Heart left ventricle (tissue), 13 donors: ENCODE measurements around the gene SLC17A5.

ENCODE experiments used
- POLR2A ChIP-seq, 2 donors: fragments of 450-650 bp; IDR thresholded peaks; one replicate each; pipeline ENCODE4 v1.6.1; 2017; ENCODE audit warnings: antibody characterized with exemption in 2 of 2, mild to moderate bottlenecking in 2 of 2, moderate library complexity in 2 of 2
- TF ChIP-seq, protein P1 (sequence below), 12 donors: fragments of 200-600 bp; sonication (generic) in 4 of 12; IDR thresholded peaks; one replicate each; pipeline versions ENCODE4 v1.5.0 to v1.8.0; 2018 to 2022; ENCODE audit warnings: antibody characterized with exemption in 12 of 12, mild to moderate bottlenecking in 5 of 12
- donor health status: ischemic (EF 13 %, LVEDD 7.1; RV severe dilation, severe dysfunction).
- donor health status: DM: no; HTN: yes; CAD: no.
- donor health status: DM: no; HTN: no; CAD: no.
- donor health status: ischemic (EF 25% LVEDD 6.9; RV normal size, moderate dysfunction).
- donor health status: ischemic (EF 25% LVEDD 5.7; RV mildly dilated, moderate dysfunction).
- donor health status: ischemic (EF 35%, LVEDD 5.7; RV mildly dilated, moderate dysfunction).
- donor health status: nonischemic (EF 11% LVEDD 7.7; RV severe dilation, severe dysfunction).
- donor health status: DM: yes; HTN: yes; CAD: no.
- donor health status: PGD.
- donor health status: ischemic (EF 29% LVEDD 5.4; RV normal size, mild dysfunction).
- donor health status: nonischemic (EF 23%, LVEDD 6.1; RV moderate dilation, normal function).

- no peak for TF ChIP-seq POLR2A (IDR thresholded peaks at IDR 0.05)
- TF ChIP-seq, protein P1, sequence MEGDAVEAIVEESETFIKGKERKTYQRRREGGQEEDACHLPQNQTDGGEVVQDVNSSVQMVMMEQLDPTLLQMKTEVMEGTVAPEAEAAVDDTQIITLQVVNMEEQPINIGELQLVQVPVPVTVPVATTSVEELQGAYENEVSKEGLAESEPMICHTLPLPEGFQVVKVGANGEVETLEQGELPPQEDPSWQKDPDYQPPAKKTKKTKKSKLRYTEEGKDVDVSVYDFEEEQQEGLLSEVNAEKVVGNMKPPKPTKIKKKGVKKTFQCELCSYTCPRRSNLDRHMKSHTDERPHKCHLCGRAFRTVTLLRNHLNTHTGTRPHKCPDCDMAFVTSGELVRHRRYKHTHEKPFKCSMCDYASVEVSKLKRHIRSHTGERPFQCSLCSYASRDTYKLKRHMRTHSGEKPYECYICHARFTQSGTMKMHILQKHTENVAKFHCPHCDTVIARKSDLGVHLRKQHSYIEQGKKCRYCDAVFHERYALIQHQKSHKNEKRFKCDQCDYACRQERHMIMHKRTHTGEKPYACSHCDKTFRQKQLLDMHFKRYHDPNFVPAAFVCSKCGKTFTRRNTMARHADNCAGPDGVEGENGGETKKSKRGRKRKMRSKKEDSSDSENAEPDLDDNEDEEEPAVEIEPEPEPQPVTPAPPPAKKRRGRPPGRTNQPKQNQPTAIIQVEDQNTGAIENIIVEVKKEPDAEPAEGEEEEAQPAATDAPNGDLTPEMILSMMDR (IDR thresholded peaks at IDR 0.05) = no peak
Measured at GRCh38 chr6:73586416-73586974, 67.3 kb downstream of the SLC17A5 start.
